Adrenal gland (tissue), 5 donors: Measurements from ENCODE around the gene NBPF11.
"Not testable (repeated sequence)": the region's sequence is repeated elsewhere in the genome, so short reads cannot be mapped to it uniquely, and the experiment has no call there.

ENCODE experiments used
- CTCF ChIP-seq, 6 experiments: fragments of 450-650 bp in 4 of 6; fragments of 200-600 bp in 2 of 6; sonication (generic) in 1 of 6; IDR thresholded peaks; 1 replicate in 5 of 6; 2 replicates in 1 of 6; pipeline versions ENCODE4 v1.5.1 to v1.8.0; 2016 to 2021; ENCODE audit warnings: antibody characterized with exemption in 6 of 6, mild to moderate bottlenecking in 2 of 6, moderate library complexity in 1 of 6
- POLR2A ChIP-seq, 2 donors: fragments of 450-650 bp; IDR thresholded peaks; one replicate each; pipeline ENCODE4 v1.6.1; 2017; ENCODE audit warnings: antibody characterized with exemption in 2 of 2, mild to moderate bottlenecking in 2 of 2, moderate library complexity in 1 of 2
- donor health status: DM: no; HTN: no; CAD: no.

GRCh38 chr1:148141936-148142335, 10.1 kb downstream of the NBPF11 start:
- TF ChIP-seq CTCF, POLR2A (IDR thresholded peaks at IDR 0.05): not testable (repeated sequence)
